Activated naive CD4-positive, alpha-beta T cell (primary cell): Measurements from ENCODE around the gene ISG15.

Experiments used
- DNase-seq, 4 experiments: peaks; one replicate each; lab custom pipeline; 2025; lab: John Stamatoyannopoulos, UW

ISG15 gene

GRCh38 chr1:1061682-1062345 lies 48.5 kb downstream of the ISG15 start:
- DNase-seq: no peak

GRCh38 chr1:1062348-1063163 lies 49.3 kb downstream of the ISG15 start:
- DNase-seq: no peak

GRCh38 chr1:1063261-1063944 lies 50.1 kb downstream of the ISG15 start:
- DNase-seq: no peak
